NCI-H2029 (cell line): ENCODE results near the gene ZNF462.
"Not testable (repeated sequence)": the region's sequence is repeated elsewhere in the genome, so short reads cannot be mapped to it uniquely, and the experiment has no call there.

Source experiments
- DNase-seq: peaks from one replicate; lab custom pipeline; 2025; lab: John Stamatoyannopoulos, UW

Gene ZNF462

DNA sequence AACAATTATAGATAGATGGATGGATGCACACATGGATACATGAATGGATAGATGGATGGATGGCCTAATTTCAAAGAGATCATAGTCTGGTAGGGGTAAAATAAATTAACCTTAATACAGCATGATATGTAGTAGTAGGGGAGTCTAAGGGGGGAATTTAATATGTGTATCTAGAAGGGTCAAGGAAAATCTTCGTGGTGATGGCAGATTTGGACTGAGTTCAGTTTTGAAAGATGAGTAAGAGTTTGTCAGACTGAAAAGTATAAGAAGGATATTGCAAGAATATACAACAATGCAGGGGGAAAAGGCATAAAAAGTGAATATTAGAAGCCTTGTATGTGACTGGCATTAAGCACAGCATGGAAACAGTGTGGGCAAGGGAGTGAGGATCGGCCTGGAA lies 98.7 kb downstream of the ZNF462 start:
- DNase-seq = no peak

DNA sequence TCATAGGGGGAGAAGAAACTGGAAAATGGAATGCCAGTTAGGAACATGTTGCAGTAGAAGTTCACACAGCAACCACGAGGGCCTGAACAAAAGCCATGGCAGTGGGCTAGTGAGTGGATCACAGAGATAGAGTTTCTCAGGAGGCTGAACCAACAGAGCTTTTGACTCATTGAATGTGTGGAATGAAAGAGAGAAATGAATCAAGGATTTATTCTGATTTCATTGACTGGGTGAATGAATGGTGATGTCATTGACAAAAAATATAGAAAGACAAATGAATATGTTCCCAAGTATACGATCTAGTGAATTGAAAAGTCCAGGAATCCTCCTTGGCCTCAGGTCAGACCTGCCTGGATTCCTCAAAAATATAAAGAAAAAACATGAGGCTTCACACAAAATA lies 99.2 kb downstream of the ZNF462 start:
- DNase-seq = no peak

DNA sequence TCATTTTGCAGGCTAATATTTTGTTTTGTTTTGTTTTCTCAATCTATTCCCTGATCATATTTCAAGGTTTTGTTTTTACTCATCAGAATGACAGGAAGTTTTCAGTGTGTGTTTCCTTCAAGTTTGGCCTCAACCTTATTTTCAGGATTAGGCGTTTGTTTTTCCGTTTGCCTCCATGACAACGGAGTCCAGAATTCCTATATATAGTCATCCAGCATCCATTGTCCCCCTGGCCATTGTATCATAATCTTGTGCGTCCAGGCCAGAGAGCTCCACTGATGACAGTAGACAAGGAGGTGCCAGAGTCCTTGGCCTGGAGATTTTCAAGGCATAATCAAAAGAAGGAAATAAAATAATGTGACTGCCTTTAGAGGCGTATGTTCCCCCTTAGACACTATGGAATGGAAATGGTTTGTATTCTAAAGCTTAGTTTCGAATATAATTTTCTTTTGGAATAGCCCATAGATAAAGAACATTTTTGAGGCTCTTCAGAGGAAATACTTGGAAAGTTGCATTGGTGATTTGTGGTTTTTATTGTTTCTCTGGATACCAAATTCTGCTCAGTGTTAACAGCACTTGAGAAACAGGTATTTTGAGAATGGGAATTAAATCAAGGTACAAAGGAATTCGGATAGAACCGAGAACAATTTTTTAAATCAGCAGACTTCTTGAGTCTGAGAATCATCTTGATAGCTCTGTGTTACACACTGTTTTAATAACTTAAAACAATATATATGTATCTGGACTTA lies 99.8 kb downstream of the ZNF462 start:
- DNase-seq = no peak

DNA sequence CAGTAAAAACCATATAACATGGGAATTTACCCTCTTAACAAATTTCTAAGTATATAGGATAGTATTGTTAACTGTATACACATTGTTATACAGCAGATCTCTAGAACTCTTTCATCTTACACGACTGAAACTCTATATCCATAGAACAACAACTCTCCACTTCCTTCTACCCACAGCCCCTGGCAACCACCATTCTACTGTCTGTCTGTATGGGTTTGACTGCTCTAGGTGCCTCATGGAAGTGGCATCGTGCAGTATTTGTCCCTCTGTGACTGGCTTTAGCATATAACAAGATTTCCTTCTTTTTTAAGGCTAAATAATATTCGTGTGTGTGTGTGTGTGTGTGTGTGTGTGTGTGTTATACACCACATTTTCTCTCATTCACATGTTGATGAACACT lies 100.7 kb downstream of the ZNF462 start:
- DNase-seq = no peak

DNA sequence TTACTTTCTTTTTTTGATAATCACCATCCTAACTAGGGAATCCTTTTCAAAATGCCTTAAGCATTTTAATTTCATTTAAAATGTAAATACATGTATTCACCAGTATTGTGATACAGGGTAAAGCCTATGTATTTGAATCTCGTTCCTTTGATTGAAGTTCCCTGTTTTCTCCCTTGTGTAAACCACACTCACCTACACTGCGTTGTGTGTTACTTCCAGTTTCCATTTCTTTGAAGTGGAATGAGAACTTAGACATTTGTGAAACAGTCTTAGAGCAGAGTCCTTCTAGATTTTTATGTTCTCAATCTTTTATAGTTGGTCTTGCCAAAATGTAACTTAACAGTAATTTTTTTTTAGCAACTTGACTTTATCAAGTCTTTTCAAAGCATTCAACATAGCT lies 101.4 kb downstream of the ZNF462 start:
- DNase-seq = no peak

DNA sequence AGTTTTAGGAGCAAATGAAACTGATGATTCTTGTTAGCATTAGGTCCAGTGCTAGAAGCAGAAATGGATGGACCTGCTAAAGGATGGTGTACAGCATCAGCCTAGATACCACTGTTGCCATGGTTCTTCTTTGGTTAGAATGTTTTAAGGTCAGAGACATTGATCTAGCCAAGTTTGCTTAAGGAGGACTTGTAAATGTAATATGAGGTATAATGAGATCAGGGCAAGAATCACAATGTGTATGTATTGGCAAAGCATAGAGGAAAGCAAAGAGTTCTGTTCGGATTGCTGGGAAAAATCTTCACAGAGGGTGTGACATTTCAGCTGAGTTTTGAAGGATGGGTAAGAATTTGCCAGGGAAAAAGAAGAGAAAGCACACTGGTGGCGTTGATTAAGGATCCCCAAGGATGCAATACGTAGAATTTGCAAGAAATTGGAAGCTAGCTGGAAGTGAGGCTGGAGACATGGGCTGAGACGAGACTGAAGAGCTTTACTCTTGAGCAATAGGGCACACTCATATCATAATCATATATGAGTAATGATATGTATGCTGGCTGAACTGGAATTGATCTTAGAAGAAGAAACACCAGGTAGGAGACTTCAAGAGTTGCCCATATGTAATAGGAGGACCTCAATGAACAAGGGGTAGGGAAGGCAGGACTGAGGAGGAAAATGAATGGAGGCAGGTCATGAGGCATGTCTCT lies 102.0 kb downstream of the ZNF462 start:
- DNase-seq = no peak

DNA sequence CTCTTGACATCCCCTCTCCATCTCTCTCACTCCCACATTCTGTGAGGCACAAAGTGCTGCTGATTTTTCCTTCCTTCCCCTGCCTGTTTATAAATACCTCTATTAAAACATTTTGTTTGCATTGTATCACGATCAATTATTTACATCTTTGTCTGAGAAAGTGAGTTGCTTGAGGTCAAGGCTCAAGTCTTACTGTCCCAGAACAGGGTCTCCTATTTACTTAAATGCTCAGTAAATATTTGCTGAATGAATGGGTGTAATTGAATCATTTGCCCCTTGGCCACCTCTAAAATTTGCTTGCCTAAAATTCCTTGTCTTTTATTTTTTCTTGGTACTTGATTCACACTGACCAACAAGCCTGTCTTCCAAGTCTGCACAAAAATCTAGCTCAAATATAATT lies 103.5 kb downstream of the ZNF462 start:
- no peak for DNase-seq

DNA sequence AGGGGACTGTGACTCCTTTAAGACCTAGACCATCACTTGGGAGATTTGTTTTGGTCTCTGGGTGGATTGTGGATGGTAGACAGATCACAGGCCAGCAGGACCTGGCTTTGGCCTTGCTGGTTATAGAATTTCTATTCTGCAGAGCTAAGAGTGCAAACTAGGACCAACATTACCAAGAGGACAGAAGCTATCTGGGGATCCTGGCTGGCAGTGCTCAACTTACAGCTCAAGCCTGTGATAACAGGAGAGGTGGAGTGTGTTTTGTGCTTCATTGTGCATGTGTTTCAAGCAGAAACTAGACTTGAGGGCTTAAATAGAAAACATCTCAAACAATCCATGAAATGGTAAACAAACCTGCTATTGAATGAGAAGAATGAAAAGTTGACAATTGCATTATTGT lies 106.7 kb downstream of the ZNF462 start:
- DNase-seq = no peak

DNA sequence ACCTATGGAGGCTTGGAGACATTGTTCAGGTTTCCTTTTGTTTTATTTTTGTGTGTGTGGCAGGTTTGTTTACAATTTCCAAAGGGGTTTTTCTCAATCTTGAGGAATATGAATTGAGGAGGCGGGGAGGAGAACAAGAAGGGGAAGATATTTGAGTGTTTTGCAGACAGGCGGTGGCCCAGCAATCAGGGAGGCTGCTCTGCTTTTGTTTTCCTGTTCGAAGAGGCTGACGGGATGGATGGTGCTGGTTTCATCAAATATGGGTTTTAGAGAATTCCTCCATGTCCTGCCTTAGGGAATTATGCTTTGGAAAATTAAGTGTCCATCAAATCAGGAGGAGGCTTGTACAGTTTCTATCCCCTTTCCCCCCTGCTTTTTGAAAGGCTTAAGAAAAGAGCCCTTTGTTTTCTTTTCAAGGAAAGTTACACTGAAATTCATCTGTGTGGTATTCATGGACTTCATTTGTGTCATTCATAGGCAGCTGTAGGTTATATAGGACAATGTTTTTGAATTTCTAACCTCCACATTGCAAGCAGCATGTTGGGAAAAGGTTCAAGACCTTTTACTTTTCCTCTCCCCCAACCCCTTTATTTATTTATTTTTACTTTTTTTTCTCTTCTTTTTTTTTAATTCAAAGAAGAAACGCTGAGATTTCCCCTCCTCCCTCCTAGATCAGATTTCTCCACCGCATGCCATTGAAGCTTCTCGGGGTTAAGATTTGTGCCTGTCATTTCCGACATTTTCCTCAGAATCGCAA lies 107.4 kb downstream of the ZNF462 start:
- no peak for DNase-seq

DNA sequence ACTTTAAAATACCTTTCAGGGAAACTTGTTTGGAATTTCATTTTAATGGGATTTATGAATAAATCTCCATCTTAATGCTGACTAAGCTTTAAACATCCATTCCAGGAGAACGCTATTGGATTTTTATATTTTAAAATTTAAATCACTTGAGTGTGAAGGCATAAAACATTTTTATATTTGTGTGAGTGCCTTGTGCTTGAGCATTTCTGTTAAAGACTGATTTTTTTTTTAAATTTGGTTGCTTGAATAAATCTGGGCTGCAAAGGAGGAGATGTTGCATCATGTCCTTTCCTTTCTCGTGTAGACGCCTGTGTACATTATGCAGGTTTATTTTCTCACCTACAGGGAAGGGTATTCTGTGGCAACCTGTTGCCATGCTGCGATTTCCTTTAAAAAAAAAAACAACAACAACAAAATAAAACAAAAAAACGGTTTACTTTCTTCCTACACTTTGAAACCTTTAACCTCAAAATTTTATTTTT lies 108.1 kb downstream of the ZNF462 start:
- DNase-seq = no peak

DNA sequence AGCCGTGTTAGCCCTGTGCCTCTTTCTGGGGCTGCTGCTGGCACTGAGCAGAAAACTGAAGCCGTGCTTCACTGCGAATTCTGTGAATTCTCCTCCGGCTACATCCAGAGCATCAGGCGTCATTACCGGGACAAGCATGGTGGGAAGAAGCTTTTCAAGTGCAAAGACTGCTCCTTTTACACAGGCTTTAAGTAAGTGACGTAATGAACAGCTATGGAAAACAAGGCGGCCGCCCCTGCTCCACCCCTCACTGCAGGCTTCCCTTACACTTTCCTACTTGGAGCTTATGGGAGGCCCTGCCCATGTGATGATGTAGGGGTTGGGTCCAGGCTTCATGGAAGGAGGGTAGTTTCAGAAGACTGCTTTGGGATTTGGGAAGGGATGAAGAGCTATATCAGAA lies 109.1 kb downstream of the ZNF462 start:
- DNase-seq = no peak

DNA sequence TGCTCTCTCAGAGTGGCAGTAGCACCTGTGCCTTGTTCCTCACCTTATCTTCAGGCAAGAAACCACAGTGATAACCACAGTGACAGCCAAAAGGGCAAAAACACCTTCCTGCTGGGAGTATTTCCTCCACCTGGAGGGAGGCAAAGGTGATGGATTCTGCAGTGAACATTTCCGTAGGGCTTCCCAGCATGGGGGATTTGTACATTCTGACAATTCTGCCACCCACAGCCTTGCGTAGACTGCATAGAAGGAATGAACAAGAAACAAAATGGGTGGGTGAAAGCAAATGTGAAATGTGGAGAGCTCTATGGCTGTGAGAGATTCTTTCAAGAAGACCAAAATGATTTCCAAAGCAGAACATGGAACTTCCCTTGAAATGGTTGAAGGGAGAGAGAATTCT lies 111.4 kb downstream of the ZNF462 start:
- no peak for DNase-seq

DNA sequence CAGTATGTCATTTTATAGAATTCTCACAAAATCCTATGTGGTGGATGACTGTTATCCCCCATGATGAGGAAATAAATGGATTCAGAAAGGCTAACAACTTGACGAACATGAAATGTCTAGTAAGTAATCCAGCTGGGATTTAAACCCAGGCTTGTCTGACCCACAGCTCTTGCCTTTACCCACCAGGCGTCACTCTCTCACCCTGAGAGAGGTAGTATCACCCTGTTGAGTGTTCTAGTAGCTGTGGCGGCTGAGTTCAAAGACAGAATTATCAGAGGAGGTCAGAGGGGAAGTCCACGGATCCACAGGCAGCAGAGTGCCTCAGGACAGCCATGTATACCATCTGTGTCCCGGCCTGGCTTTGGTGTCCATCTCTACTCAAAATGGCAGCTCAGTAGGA lies 113.8 kb downstream of the ZNF462 start:
- DNase-seq = no peak

DNA sequence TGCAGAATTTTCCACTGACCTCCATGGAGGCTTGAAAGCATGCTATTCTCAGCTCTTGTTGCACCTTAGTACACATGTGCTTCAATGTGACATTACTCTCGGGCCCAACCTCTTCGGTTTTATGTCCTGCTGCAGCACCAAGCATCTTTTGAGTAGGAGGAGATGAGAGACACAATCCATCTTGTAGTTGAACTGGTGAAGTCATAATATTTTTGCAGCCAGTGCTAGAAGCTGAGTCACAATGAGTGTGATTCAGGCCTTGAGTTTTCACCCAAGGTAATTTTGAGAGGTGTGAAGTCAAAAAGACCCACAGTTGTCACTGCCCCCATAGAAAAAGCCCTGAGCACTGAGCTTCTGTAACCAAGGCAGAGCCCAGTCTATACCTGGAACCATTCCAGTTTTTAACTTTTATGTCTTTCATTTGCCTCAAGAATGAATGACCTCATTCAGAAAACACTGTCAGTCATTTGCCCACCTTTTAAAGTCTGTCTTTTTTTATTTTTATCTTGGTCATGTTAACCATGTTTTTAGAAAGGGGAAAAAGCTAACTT lies 117.7 kb downstream of the ZNF462 start:
- no peak for DNase-seq

DNA sequence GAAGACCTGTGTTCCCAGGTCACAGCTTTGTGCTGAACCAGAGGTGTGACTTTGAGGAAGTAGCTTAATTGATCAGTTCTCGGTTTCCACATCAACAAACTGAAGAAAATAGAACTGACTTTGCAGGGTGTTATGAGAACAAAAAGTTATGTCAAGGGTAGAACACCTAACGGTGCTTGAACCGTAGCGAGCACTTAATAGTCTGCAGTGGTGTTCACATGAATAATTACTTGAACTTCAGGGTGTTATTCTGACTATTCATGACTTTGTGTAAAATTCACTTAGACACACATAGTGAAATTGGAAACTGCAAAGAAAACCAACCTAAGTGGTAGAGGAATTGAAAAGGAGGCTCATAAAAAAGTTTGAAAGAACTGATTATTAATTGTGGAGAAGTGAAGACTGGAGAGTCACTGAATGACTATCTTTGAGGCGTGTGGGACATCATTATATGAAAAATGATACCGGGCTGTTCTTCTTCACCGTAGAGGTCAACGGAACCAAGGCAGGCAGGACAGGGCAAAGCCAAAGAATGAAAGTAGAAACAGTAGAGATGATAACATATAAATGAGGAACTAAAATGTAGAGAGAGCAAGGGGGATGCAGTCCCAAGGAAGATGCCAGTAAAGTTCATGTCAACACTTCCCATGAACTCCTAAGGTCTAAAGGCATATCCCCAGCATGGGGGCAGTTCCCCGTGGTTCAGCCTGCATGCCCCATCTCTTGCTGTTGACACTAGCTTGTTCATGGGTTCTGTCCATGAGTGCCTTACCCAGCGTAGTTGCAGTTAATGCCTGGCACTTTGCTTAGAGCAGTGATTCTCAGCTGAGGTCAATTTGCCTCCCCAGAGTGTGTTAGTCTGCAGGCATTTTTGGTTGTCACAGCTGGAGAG lies 118.7 kb downstream of the ZNF462 start:
- no peak for DNase-seq

DNA sequence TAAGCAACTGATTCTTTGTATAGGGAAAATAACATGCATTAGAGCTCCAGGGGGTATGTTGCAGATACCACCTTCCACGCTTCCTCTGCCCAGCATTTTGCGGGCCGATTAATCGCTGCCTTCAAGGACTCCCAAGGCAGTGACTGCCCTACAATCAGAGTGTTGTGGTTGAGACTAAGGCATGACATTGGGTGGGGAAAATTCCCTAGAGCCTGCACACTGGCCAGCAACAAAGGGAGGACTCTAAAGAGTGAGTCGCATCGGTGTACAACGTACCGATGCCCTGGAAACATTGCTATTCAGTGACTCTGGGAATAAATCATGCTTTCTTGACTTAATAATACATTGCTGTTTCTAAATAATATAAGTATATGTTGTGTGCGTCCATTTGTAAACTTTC lies 119.7 kb downstream of the ZNF462 start:
- DNase-seq = no peak

DNA sequence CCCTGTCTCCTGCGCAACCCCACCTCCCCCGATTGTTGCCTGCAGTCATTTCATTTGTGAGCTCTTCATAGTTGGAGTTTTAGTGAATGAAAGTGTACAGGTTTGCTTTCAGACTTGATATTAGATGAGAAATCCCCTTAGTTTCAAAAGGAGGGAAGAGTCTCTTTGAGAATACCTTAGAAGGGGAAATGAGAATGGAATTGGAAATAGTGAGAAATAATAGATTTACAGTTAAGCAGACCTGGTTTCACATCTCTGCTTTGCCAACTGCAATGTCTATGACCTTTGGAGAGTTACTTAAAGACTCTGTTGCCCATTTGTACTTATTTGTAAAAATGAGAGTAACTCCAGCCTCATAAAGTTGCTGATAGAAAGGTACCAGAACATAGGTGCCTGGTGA lies 120.4 kb downstream of the ZNF462 start:
- DNase-seq = no peak

DNA sequence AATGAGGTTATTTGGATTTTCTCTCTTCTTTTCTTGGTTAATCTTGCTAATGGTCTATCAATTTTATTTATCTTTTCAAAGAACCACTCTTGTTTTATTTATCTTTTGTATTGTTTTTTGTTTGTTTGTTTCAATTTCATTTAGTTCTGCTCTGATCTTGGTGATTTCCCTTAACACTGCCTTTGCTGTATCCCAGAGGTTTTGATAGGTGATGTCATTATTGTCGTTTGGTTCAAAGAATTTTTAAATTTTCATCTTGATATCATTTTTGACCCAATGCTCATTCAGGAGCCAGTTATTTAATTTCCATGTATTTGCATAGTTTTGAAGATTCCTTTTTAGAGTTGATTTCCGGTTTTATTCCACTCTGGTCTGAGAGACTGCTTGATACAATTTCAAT lies 126.9 kb downstream of the ZNF462 start:
- not testable (repeated sequence) for DNase-seq

DNA sequence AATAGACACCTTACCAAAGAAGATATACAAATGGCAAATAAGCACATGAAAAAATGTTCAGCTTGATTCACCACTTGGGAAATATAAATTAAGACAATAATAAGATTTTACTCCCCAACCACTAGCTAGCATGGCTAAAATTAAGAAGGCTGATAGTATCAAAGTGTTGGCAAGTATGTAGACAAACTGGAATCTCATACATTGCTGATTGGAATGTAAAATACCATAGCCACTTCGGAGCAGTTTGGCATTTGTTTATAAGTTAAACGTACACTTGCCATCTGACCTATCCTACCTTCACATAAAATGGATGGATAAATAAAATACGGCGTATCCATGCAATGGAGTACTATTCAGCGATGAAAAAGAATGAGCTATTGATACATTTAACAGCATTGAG lies 129.2 kb downstream of the ZNF462 start:
- DNase-seq = no peak

DNA sequence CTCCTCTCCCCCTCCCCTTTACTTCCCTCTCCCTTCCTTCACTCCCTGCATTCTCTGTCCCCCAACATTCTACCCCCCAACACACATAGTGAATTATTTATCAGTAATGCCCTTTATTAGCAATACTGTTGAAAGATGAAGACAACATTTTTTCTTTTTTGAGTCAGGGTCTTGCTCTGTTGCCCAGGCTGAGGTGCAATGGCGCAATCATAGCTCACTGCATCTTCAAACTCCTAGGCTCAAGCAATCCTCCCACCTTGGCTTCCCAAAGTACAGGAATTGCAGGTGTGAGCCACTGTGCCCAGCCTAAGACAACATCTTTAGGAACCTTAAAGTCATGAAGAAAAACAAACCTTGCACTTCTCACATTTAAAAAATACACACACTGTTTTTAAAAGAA lies 130.6 kb downstream of the ZNF462 start:
- no peak for DNase-seq

DNA sequence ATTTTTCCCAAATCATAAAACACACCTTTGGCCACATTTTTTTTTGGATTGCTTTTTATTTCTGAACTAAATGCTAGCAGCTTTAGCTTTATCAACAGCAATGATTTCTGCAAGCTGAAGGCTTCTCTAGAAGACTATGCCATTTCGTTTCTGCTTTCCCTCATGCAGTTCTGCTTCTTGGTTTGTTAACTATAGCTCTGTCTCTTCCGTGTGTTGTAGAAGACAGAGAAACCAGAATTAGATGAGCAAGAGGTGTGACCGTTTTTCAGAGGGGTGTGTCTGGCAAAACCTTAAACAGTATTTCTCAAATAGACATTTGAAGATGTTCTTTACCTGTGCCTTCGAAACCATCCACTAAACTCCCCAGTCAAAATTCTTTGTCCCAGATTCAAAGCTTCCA lies 131.5 kb downstream of the ZNF462 start:
- no peak for DNase-seq

DNA sequence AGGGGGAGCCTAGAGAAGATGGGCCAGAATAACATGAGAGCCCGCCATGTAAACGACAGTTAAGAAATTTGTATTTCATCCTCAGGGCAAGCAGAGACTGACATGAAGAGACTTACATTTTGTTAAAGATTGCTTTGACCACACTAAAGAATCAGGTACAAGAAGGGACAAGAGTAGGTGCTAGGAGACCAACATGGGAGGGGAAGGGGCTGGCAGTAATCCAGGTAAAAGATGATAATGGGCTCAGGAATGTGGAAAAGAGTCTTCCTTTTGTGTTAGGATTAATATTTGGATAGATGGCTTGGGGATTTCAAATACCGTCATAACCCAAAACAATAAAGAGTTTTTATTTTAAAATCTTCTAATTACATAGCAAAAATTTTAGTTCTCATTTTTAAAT lies 137.3 kb downstream of the ZNF462 start:
- no peak for DNase-seq
